Hepatocyte (in vitro differentiated cells): ENCODE measurements around the gene TMEM164. TPM values are rescaled to one million over a fixed set of nuclear protein-coding genes. Genes with fewer than 3 reads are reported as not detected.

Experiments
- DNase-seq: peaks from one replicate; pipeline ENCODE4 v3.0.0-alpha.2; 2016; ENCODE audit warnings: low spot score
- H2AFZ ChIP-seq: fragments of 200-600 bp; sonication (generic); 2 replicates; pipeline ENCODE4 v1.6.0; 2016; ENCODE audit warnings: antibody characterized with exemption, mild to moderate bottlenecking
- H3K27ac ChIP-seq: fragments of 200-600 bp; sonication (generic); 2 replicates; pipeline ENCODE4 v1.5.1; 2016; ENCODE audit warnings: mild to moderate bottlenecking
- H3K27me3 ChIP-seq: fragments of 200-600 bp; sonication (generic); 2 replicates; pipeline ENCODE4 v1.6.1; 2016
- H3K36me3 ChIP-seq: fragments of 200-600 bp; sonication (generic); replicated peaks from 2 replicates; pipeline ENCODE4 v1.5.1; 2016; ENCODE audit warnings: low read depth; ENCODE audit not compliant: insufficient read depth
- H3K4me1 ChIP-seq: fragments of 200-600 bp; sonication (generic); 2 replicates; pipeline ENCODE4 v1.5.1; 2016; ENCODE audit warnings: mild to moderate bottlenecking, moderate library complexity; ENCODE audit not compliant: insufficient read depth
- H3K4me2 ChIP-seq: fragments of 200-600 bp; sonication (generic); 2 replicates; pipeline ENCODE4 v1.6.0; 2016
- H3K4me3 ChIP-seq: fragments of 200-600 bp; sonication (generic); 2 replicates; pipeline ENCODE4 v1.5.1; 2016; ENCODE audit warnings: mild to moderate bottlenecking
- H3K79me2 ChIP-seq: fragments of 200-600 bp; sonication (generic); 2 replicates; pipeline ENCODE4 v1.6.0; 2017; ENCODE audit warnings: mild to moderate bottlenecking
- H3K9me2 ChIP-seq: fragments of 200-600 bp; sonication (generic); replicated peaks from 2 replicates; pipeline ENCODE4 v1.6.0; 2017; ENCODE audit warnings: mild to moderate bottlenecking; ENCODE audit not compliant: insufficient read depth
- H3K9me3 ChIP-seq: fragments of 200-600 bp; sonication (generic); 2 replicates; pipeline ENCODE4 v1.5.1; 2016; ENCODE audit warnings: low read depth, mild to moderate bottlenecking
- H4K20me1 ChIP-seq: fragments of 200-600 bp; sonication (generic); 2 replicates; pipeline ENCODE4 v1.6.0; 2016; ENCODE audit warnings: mild to moderate bottlenecking; ENCODE audit not compliant: insufficient read depth, poor library complexity, severe bottlenecking
- EZH2 ChIP-seq: fragments of 200-600 bp; sonication (generic); IDR thresholded peaks from 2 replicates; pipeline ENCODE4 v1.6.1; 2016; ENCODE audit warnings: antibody characterized with exemption, mild to moderate bottlenecking, borderline replicate concordance
- EZH2phosphoT487 ChIP-seq: fragments of 200-600 bp; sonication (generic); IDR thresholded peaks from one replicate; pipeline ENCODE4 v1.6.1; 2018; ENCODE audit warnings: antibody characterized with exemption, mild to moderate bottlenecking, low read depth, moderate library complexity; ENCODE audit not compliant: unreplicated experiment, severe bottlenecking
- WGBS: methylation state at CpG from one replicate; pipeline ENCODE4 v1.1.6; 2016; ENCODE audit warnings: low lambda C conversion rate; ENCODE audit errors: missing lambda C conversion rate; 5-methylcytosine and 5-hydroxymethylcytosine counted together
- polyA plus RNA-seq: library from polyadenylated mRNA; unstranded; fragments of >200 nt; fragmentation: Nextera tagmentation; extraction: Ambion mirVana; gene quantifications from 2 replicates; pipeline ENCODE4 v1.2.1, GENCODE V29; 2016
- total RNA-seq: library from RNA; depleted of rRNA; stranded (reverse); fragments of >200 nt; gene quantifications from 2 replicates; pipeline ENCODE4 v1.2.3, GENCODE V29; 2014
- TF ChIP-seq, protein P1 (sequence below): fragments of 200-600 bp; sonication (generic); IDR thresholded peaks from 2 replicates; pipeline ENCODE4 v1.5.1; 2016; ENCODE audit warnings: antibody characterized with exemption, mild to moderate bottlenecking; ENCODE audit not compliant: poor library complexity

TMEM164 gene
- total and polyA plus RNA-seq, 2 experiments from 2014 or later: 5.4 to 34.2 TPM

- Histone ChIP-seq H3K4me1 (no peaks in the 10 kb centered on the region), H4K20me1 (no peaks in the 10 kb centered on the region), H3K9me2 (no peaks in the 10 kb centered on the region), H2AFZ (no peak overlapping the region), H3K79me2 (no peaks in the 10 kb centered on the region), H3K27ac (no peak overlapping the region), H3K36me3 (no peaks in the 10 kb centered on the region), H3K4me2 (no peak overlapping the region), H3K27me3 (no peaks in the 10 kb centered on the region), H3K9me3 (no peaks in the 10 kb centered on the region), H3K4me3 (no peak overlapping the region)
- 88% methylated on average over 2 of the region's 2 CpGs for WGBS
- DNase-seq: no peak
- TF ChIP-seq, protein P1, sequence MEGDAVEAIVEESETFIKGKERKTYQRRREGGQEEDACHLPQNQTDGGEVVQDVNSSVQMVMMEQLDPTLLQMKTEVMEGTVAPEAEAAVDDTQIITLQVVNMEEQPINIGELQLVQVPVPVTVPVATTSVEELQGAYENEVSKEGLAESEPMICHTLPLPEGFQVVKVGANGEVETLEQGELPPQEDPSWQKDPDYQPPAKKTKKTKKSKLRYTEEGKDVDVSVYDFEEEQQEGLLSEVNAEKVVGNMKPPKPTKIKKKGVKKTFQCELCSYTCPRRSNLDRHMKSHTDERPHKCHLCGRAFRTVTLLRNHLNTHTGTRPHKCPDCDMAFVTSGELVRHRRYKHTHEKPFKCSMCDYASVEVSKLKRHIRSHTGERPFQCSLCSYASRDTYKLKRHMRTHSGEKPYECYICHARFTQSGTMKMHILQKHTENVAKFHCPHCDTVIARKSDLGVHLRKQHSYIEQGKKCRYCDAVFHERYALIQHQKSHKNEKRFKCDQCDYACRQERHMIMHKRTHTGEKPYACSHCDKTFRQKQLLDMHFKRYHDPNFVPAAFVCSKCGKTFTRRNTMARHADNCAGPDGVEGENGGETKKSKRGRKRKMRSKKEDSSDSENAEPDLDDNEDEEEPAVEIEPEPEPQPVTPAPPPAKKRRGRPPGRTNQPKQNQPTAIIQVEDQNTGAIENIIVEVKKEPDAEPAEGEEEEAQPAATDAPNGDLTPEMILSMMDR: no peak
- TF ChIP-seq EZH2phosphoT487: no peak
- TF ChIP-seq EZH2: no peak
Measured at GRCh38 chrX:110159865-110160264, 157.0 kb downstream of the TMEM164 start.

DNA sequence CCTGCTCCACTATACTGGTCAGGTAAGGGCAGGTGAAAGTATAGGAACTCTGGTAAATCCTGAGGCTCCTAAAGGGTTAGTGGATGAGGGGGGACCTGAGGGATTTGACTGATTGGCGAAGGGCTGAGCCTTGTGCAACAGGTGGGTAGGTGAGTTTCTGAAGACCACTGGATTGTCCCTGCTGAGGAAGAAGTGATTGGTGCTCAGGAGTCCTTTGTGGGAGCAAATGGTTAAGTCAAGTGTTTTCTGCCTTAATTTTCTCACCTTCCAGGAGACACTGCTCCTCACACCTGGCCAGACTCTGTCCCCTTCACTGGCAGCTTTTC is 158.4 kb downstream of the TMEM164 start:
- Histone ChIP-seq H3K27me3 (no peaks in the 10 kb centered on the region), H3K36me3 (no peaks in the 10 kb centered on the region), H3K4me3 (no peak overlapping the region), H3K4me2 (no peak overlapping the region), H3K9me3 (no peaks in the 10 kb centered on the region), H3K27ac (peak overlapping the region; percentile 38), H3K79me2 (no peaks in the 10 kb centered on the region), H2AFZ (no peak overlapping the region), H3K9me2 (no peaks in the 10 kb centered on the region), H3K4me1 (no peaks in the 10 kb centered on the region), H4K20me1 (no peaks in the 10 kb centered on the region)
- WGBS: 62% methylated on average over 1 of the region's 1 CpG
- no peak for TF ChIP-seq EZH2phosphoT487
- TF ChIP-seq, protein P1: no peak
- no peak for TF ChIP-seq EZH2
- DNase-seq: no peak

DNA sequence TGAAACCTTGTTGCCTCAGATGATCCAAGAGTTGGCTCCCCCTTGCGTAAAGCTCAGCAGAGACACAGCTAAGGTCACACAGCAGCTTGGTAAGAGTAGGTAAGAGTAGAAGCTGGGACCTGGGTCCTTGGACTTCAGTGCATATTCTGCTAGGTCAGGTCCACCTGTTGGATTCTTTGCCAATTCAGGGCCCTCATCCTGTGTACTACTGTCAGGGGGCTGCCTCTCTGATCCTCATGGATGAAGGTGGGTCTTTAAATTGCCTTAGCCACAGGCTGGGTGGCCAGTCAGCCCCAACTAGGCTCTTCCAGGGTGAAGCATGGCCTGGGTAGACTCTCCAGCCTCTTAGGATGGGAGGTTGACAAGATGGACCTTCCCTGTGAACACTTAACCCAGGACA is 159.2 kb downstream of the TMEM164 start:
- Histone ChIP-seq H3K4me3 (no peak overlapping the region), H2AFZ (no peak overlapping the region), H3K9me2 (no peaks in the 10 kb centered on the region), H3K4me2 (no peak overlapping the region), H3K9me3 (no peaks in the 10 kb centered on the region), H4K20me1 (no peaks in the 10 kb centered on the region), H3K79me2 (no peaks in the 10 kb centered on the region), H3K36me3 (no peaks in the 10 kb centered on the region), H3K27me3 (no peaks in the 10 kb centered on the region), H3K27ac (no peak overlapping the region), H3K4me1 (no peaks in the 10 kb centered on the region)
- TF ChIP-seq, protein P1: no peak
- TF ChIP-seq EZH2phosphoT487: no peak
- no peak for TF ChIP-seq EZH2
- no peak for DNase-seq
- 100% methylated on average over 1 of the region's 1 CpG for WGBS

DNA sequence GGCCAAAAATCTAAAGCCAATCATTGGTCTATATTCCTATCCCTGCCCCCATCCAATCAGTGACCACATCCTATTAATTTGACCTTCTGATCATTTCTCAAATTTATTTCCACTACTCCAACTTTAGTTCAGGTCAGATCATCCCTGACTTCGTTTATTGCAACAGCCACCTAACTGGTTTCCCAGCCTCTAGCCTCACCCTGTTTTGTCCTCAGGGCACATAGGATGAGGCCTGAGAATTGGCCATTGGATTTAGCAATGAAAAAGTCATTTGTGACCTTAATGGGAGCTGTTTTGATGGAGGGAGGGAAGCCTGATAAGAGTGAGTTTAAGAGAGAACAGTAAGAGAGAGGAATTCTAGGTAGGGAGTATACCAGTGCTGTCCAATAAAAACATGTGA is 160.0 kb downstream of the TMEM164 start:
- Histone ChIP-seq H3K79me2 (no peaks in the 10 kb centered on the region), H3K4me2 (no peak overlapping the region), H3K4me3 (no peak overlapping the region), H3K27ac (no peak overlapping the region), H3K27me3 (no peaks in the 10 kb centered on the region), H3K4me1 (no peaks in the 10 kb centered on the region), H4K20me1 (no peaks in the 10 kb centered on the region), H3K9me3 (no peaks in the 10 kb centered on the region), H3K36me3 (no peaks in the 10 kb centered on the region), H3K9me2 (no peaks in the 10 kb centered on the region), H2AFZ (no peak overlapping the region)
- WGBS: 46% methylated on average over 1 of the region's 1 CpG
- TF ChIP-seq EZH2phosphoT487 (no peak), EZH2 (no peak)
- TF ChIP-seq, protein P1: no peak
- DNase-seq: no peak
